HepG2 (cell line): ENCODE results near the gene TOX4. TPM values are rescaled to one million over a fixed set of nuclear protein-coding genes. Genes with fewer than 3 reads are reported as not detected.

ENCODE experiments used
- GABPB1 ChIP-seq: IDR thresholded peaks from 2 replicates; pipeline ENCODE4 v1.6.1; 2016; ENCODE audit warnings: mild to moderate bottlenecking, missing genetic modification reagents, moderate library complexity, missing compliant biosample characterization
- HNRNPL ChIP-seq: fragments of 200-400 bp; formaldehyde crosslinking; IDR thresholded peaks from 2 replicates; pipeline ENCODE4 v1.6.1; 2017; ENCODE audit warnings: mild to moderate bottlenecking, low read depth, low read length
- KAT7 ChIP-seq: IDR thresholded peaks from 2 replicates; pipeline ENCODE4 v1.6.1; 2018; ENCODE audit warnings: borderline replicate concordance, missing compliant biosample characterization
- WIZ ChIP-seq: sonication (generic); formaldehyde crosslinking; IDR thresholded peaks from 2 replicates; pipeline ENCODE4 v1.5.1; 2020; ENCODE audit warnings: mild to moderate bottlenecking, missing genetic modification reagents
- YY1 ChIP-seq: IDR thresholded peaks from 2 replicates; pipeline ENCODE4 v1.6.1; 2011; ENCODE audit warnings: low read length, low read depth, moderate library complexity, mild to moderate bottlenecking; ENCODE audit not compliant: insufficient read depth, insufficient replicate concordance
- ZBED4 ChIP-seq: sonication (generic); formaldehyde crosslinking; IDR thresholded peaks from 2 replicates; pipeline ENCODE4 v1.4.0; 2020; ENCODE audit warnings: missing genetic modification reagents, borderline replicate concordance
- ZBTB21 ChIP-seq: sonication (generic); formaldehyde crosslinking; IDR thresholded peaks from 2 replicates; pipeline ENCODE4 v1.4.0; 2020; ENCODE audit warnings: missing genetic modification reagents
- ZNF362 ChIP-seq: sonication (generic); formaldehyde crosslinking; IDR thresholded peaks from 2 replicates; pipeline ENCODE4 v1.4.0; 2020; ENCODE audit warnings: missing genetic modification reagents, mild to moderate bottlenecking, borderline replicate concordance
- ZNF501 ChIP-seq: sonication (generic); formaldehyde crosslinking; IDR thresholded peaks from 2 replicates; pipeline ENCODE4 v1.5.1; 2020; ENCODE audit warnings: mild to moderate bottlenecking, moderate library complexity, missing genetic modification reagents
- ZNF569 ChIP-seq: sonication (generic); formaldehyde crosslinking; IDR thresholded peaks from 2 replicates; pipeline ENCODE4 v1.5.0; 2020; ENCODE audit warnings: mild to moderate bottlenecking, missing genetic modification reagents, moderate library complexity, borderline replicate concordance
- ZNF737 ChIP-seq: sonication (generic); formaldehyde crosslinking; IDR thresholded peaks from 2 replicates; pipeline ENCODE4 v1.5.0; 2020; ENCODE audit warnings: missing genetic modification reagents, mild to moderate bottlenecking, borderline replicate concordance
- polyA plus RNA-seq, 8 experiments: library from polyadenylated mRNA; depleted of rRNA in 3 of 8; stranded (reverse) in 7 of 8; unstranded in 1 of 8; fragments of >200 nt; fragmentation: Illumina TruSeq in 4 of 8; extraction: Trizol in 4 of 8; gene quantifications; 2 replicates each; pipeline versions ENCODE4 v1.2.1 to v1.2.3, GENCODE V29; 2011 to 2016; ENCODE audit warnings: low read depth in 4 of 8, missing spikeins in 1 of 8, mixed read lengths in 1 of 8; ENCODE audit not compliant: insufficient read depth in 1 of 8
- total RNA-seq, 5 experiments: library from RNA; depleted of rRNA; stranded (reverse); fragments of >200 nt; fragmentation: Illumina TruSeq; extraction: Trizol; gene quantifications; 2 replicates each; pipeline ENCODE4 v1.2.3, GENCODE V29; 2016; ENCODE audit warnings: low read depth in 1 of 5
- TF ChIP-seq, protein P1 (sequence below): sonication (generic); formaldehyde crosslinking; IDR thresholded peaks from 2 replicates; pipeline ENCODE4 v1.5.0; 2020; ENCODE audit warnings: mild to moderate bottlenecking, missing genetic modification reagents, borderline replicate concordance

Gene TOX4
- total and polyA plus RNA-seq, 2 of the 13 experiments (the other 11 are each of a cell fraction or from before 2014, with no cell fraction given) = 71.8 to 163 TPM

DNA sequence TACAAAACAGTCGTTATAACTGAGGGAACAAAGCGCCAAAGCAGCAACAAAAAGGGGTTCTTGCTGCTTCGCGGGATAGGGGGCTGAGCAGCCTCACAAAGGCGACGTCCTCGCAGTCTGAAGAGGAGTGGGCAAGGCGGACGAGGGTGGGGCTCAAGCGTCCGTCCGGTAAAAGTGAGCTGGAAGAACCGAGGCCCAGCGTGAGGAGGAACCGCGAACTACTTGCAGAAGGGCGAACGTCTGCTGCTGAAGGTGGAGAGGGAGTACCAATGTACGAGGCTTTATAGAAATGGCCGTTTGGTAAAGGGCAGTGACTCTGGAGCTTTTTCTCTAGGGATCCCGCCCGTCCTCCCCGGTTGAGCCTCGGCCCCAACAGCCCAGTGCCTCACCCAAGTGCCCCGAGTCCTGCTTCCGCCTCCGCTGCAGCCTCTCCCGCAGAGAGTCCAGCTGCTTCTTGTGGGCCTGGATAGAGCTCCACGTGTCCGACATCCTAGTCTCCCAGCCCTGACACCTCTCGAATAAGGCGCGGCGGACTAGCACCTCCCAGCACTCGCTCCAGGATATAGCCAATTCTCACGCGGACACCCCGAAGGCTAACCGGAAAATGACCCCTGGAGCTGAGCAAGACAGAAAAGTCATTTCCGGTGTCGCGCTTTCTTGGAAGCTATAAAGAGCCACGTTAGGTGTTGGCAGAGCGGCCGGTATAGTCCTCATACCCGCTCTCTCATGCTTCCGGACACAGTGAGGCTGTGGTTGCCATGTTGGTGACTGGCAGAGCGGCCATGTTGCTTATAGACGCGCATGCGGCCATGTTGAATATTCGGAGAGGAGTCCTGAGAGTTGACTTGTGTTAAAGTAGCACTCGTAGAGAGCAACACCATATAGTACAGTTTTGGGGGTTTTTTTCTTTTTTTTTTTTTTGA, 34.0 kb downstream of the TOX4 start, which contains the start of gene METTL3 (continued):
- TF ChIP-seq, protein P1, sequence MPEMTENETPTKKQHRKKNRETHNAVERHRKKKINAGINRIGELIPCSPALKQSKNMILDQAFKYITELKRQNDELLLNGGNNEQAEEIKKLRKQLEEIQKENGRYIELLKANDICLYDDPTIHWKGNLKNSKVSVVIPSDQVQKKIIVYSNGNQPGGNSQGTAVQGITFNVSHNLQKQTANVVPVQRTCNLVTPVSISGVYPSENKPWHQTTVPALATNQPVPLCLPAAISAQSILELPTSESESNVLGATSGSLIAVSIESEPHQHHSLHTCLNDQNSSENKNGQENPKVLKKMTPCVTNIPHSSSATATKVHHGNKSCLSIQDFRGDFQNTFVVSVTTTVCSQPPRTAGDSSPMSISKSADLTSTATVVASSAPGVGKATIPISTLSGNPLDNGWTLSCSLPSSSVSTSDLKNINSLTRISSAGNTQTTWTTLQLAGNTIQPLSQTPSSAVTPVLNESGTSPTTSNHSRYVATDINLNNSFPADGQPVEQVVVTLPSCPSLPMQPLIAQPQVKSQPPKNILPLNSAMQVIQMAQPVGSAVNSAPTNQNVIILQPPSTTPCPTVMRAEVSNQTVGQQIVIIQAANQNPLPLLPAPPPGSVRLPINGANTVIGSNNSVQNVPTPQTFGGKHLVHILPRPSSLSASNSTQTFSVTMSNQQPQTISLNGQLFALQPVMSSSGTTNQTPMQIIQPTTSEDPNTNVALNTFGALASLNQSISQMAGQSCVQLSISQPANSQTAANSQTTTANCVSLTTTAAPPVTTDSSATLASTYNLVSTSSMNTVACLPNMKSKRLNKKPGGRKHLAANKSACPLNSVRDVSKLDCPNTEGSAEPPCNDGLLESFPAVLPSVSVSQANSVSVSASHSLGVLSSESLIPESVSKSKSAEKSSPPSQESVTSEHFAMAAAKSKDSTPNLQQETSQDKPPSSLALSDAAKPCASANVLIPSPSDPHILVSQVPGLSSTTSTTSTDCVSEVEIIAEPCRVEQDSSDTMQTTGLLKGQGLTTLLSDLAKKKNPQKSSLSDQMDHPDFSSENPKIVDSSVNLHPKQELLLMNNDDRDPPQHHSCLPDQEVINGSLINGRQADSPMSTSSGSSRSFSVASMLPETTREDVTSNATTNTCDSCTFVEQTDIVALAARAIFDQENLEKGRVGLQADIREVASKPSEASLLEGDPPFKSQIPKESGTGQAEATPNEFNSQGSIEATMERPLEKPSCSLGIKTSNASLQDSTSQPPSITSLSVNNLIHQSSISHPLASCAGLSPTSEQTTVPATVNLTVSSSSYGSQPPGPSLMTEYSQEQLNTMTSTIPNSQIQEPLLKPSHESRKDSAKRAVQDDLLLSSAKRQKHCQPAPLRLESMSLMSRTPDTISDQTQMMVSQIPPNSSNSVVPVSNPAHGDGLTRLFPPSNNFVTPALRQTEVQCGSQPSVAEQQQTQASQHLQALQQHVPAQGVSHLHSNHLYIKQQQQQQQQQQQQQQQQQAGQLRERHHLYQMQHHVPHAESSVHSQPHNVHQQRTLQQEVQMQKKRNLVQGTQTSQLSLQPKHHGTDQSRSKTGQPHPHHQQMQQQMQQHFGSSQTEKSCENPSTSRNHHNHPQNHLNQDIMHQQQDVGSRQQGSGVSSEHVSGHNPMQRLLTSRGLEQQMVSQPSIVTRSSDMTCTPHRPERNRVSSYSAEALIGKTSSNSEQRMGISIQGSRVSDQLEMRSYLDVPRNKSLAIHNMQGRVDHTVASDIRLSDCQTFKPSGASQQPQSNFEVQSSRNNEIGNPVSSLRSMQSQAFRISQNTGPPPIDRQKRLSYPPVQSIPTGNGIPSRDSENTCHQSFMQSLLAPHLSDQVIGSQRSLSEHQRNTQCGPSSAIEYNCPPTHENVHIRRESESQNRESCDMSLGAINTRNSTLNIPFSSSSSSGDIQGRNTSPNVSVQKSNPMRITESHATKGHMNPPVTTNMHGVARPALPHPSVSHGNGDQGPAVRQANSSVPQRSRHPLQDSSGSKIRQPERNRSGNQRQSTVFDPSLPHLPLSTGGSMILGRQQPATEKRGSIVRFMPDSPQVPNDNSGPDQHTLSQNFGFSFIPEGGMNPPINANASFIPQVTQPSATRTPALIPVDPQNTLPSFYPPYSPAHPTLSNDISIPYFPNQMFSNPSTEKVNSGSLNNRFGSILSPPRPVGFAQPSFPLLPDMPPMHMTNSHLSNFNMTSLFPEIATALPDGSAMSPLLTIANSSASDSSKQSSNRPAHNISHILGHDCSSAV = 0 out of 2 replicates have a peak, but pooled peaks have one; percentile 96
- TF ChIP-seq GABPB1 (CRISPR knock-in tag) (peak; percentile 99), HNRNPL (peak; percentile 49; the same call in 1 of the 2 replicates), YY1 (peak; percentile 100), ZNF362 (no peak; the same call in 1 of the 2 replicates), KAT7 (peak; percentile 97), ZNF501 (CRISPR knock-in tag) (peak; percentile 98), ZBTB21 (CRISPR knock-in tag) (peak; percentile 84), WIZ (CRISPR knock-in tag) (no peak), ZNF737 (CRISPR knock-in tag) (peak; percentile 95; the same call in 1 of the 2 replicates), ZNF569 (CRISPR knock-in tag) (0 out of 2 replicates have a peak, but pooled peaks have one; percentile 53), ZBED4 (CRISPR knock-in tag) (no peak; the same call in 1 of the 2 replicates)
